OCI-LY7 (cell line): Measurements from ENCODE around the gene PYGB.

Source experiments
- EZH2phosphoT487 ChIP-seq: fragments of 200-600 bp; sonication (generic); IDR thresholded peaks from 2 replicates; pipeline ENCODE4 v1.6.1; 2018; ENCODE audit warnings: low read depth, borderline replicate concordance, mild to moderate bottlenecking, mixed run types, antibody characterized with exemption, low read length, moderate library complexity, mixed read lengths
- TF ChIP-seq, protein P1 (sequence below): fragments of 200-600 bp; sonication (generic); conservative IDR thresholded peaks from 2 replicates; pipeline ENCODE4 v1.5.1; 2014; ENCODE audit warnings: mild to moderate bottlenecking, antibody characterized with exemption, low read length, moderate library complexity, mixed read lengths

DNA sequence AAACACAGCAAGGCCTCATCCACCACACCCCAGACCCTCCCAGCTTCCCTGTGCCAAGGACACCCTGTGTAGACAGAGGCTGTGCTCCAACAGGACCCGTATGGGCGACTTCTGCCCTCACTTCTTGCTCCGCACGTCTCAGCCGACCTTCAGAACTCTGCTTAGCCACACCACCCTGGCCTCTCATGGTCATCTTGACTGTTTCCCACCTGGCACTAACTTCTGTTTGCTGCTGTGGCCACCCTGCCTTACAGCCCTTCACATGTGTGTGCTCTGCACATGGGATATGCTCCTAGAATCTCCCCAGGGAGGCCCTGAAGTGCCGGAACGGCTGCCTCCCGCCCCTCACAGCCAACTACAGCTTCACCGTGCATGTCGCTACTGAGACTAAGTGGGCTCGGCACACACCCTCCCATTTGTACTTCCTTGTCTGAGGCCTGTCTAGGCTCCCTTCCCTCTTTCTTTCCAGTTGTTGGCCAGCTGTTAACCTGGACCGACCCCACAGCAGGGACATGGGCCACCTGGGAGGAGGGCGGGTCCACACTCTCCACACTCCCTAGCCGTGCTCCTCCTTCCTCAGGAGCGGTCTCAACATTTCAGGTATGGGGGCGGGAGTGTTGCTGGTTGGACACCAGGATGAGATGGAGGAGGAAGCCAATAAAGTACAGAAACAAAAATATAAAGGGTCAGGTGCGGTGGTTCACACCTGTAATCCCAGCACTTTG is 69.6 kb downstream of the PYGB start:
- TF ChIP-seq, protein P1, sequence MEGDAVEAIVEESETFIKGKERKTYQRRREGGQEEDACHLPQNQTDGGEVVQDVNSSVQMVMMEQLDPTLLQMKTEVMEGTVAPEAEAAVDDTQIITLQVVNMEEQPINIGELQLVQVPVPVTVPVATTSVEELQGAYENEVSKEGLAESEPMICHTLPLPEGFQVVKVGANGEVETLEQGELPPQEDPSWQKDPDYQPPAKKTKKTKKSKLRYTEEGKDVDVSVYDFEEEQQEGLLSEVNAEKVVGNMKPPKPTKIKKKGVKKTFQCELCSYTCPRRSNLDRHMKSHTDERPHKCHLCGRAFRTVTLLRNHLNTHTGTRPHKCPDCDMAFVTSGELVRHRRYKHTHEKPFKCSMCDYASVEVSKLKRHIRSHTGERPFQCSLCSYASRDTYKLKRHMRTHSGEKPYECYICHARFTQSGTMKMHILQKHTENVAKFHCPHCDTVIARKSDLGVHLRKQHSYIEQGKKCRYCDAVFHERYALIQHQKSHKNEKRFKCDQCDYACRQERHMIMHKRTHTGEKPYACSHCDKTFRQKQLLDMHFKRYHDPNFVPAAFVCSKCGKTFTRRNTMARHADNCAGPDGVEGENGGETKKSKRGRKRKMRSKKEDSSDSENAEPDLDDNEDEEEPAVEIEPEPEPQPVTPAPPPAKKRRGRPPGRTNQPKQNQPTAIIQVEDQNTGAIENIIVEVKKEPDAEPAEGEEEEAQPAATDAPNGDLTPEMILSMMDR: no peak
- TF ChIP-seq EZH2phosphoT487: no peak
